DND-41 (cell line): ENCODE results near the gene C17orf50.

Source experiments
- ATAC-seq: fragments of 200-7000 bp; cut with Tn5 transposase; 3 replicates; pipeline ENCODE4 v1.9.1; 2021; ENCODE audit warnings: low read depth; ENCODE audit not compliant: insufficient read depth
- DNase-seq: peaks from one replicate; pipeline ENCODE4 v3.0.0-alpha.2; 2020
- H2AFZ ChIP-seq: 2 replicates; pipeline ENCODE4 v1.6.0; 2012; ENCODE audit warnings: low read depth, low read length
- H3K27ac ChIP-seq: 2 replicates; pipeline ENCODE4 v1.5.1; 2012; ENCODE audit warnings: low read length, inconsistent platforms
- H3K27me3 ChIP-seq: fragments of 200-600 bp; sonication (generic); 2 replicates; pipeline ENCODE4 v1.6.0; 2012; ENCODE audit warnings: low read length, mild to moderate bottlenecking, inconsistent platforms; ENCODE audit not compliant: insufficient read depth, poor library complexity
- H3K36me3 ChIP-seq: 2 replicates; pipeline ENCODE4 v1.5.1; 2012; ENCODE audit warnings: low read length, inconsistent platforms; ENCODE audit not compliant: insufficient read depth
- H3K4me1 ChIP-seq: 2 replicates; pipeline ENCODE4 v1.5.1; 2012; ENCODE audit warnings: mild to moderate bottlenecking, low read length; ENCODE audit not compliant: insufficient read depth
- H3K4me2 ChIP-seq: 2 replicates; pipeline ENCODE4 v1.6.0; 2012; ENCODE audit warnings: mild to moderate bottlenecking, moderate library complexity, low read length, inconsistent platforms; ENCODE audit not compliant: insufficient read depth
- H3K4me3 ChIP-seq, 2 experiments: fragments of 200-600 bp in 1 of 2; shearing (Covaris generic) in 1 of 2; 2 replicates each; pipeline ENCODE4 v1.5.1; 2012 to 2016; ENCODE audit warnings: inconsistent platforms in 2 of 2, low read length in 2 of 2, mild to moderate bottlenecking in 2 of 2, low read depth in 1 of 2, moderate library complexity in 1 of 2
- H3K79me2 ChIP-seq: 2 replicates; pipeline ENCODE4 v1.6.0; 2012; ENCODE audit warnings: low read length, inconsistent platforms; ENCODE audit not compliant: insufficient read depth
- H3K9ac ChIP-seq: 2 replicates; pipeline ENCODE4 v1.6.0; 2012; ENCODE audit warnings: low read depth, mild to moderate bottlenecking, inconsistent platforms, low read length, moderate library complexity
- H3K9me3 ChIP-seq: 2 replicates; pipeline ENCODE4 v1.5.1; 2012; ENCODE audit warnings: low read length, moderate library complexity, mild to moderate bottlenecking, inconsistent platforms; ENCODE audit not compliant: insufficient read depth, severe bottlenecking
- H4K20me1 ChIP-seq: 2 replicates; pipeline ENCODE4 v1.6.0; 2012; ENCODE audit warnings: low read length; ENCODE audit not compliant: insufficient read depth
- EZH2 ChIP-seq: IDR thresholded peaks from 3 replicates; pipeline ENCODE4 v1.6.1; 2012; ENCODE audit warnings: borderline replicate concordance, low read depth, mild to moderate bottlenecking, moderate library complexity, low read length, inconsistent platforms; ENCODE audit not compliant: severe bottlenecking
- TF ChIP-seq, protein P1 (sequence below): IDR thresholded peaks from 2 replicates; pipeline ENCODE4 v1.5.1; 2012; ENCODE audit warnings: borderline replicate concordance, low read length, moderate library complexity, mild to moderate bottlenecking; ENCODE audit not compliant: poor library complexity, severe bottlenecking; ENCODE audit errors: extremely low read depth

C17orf50 gene

DNA sequence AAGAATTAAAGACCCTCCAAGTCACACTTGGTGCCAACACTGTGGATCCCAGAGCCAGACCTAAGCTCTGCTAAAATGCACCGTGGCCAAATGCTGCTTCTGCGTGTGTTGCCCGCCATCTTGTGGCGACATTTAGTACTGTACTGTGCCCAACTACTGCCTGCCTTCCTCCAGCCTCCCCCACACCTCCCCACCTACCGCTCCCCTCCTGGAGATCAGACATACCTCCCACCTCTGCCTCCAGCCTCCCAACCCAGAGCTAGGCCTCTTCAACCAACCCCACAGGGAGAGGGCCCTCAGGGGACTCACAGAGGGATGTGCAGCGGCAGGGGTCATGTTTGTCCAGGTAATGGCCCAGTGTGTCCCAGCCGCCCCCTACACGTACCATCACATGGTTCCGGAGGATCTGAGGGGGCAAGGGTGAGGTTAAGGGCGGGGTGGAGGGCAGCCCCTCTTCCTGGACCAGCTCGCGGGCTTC lies 13.1 kb upstream of the C17orf50 start:
- H3K4me1 ChIP-seq = peaks cover 11% of the 10 kb centered on the region
- H3K9ac ChIP-seq = no peak overlapping the region
- H3K4me2 ChIP-seq = no peak overlapping the region
- no peak overlapping the region for H3K27ac ChIP-seq
- TF ChIP-seq EZH2 = no peak
- TF ChIP-seq, protein P1, sequence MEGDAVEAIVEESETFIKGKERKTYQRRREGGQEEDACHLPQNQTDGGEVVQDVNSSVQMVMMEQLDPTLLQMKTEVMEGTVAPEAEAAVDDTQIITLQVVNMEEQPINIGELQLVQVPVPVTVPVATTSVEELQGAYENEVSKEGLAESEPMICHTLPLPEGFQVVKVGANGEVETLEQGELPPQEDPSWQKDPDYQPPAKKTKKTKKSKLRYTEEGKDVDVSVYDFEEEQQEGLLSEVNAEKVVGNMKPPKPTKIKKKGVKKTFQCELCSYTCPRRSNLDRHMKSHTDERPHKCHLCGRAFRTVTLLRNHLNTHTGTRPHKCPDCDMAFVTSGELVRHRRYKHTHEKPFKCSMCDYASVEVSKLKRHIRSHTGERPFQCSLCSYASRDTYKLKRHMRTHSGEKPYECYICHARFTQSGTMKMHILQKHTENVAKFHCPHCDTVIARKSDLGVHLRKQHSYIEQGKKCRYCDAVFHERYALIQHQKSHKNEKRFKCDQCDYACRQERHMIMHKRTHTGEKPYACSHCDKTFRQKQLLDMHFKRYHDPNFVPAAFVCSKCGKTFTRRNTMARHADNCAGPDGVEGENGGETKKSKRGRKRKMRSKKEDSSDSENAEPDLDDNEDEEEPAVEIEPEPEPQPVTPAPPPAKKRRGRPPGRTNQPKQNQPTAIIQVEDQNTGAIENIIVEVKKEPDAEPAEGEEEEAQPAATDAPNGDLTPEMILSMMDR = peak; percentile 96
- no peaks in the 10 kb centered on the region for H3K36me3 ChIP-seq
- H3K9me3 ChIP-seq = no peaks in the 10 kb centered on the region
- peaks cover 26% of the 10 kb centered on the region for H3K27me3 ChIP-seq
- no peaks in the 10 kb centered on the region for H3K79me2 ChIP-seq
- H4K20me1 ChIP-seq = peaks cover 9% of the 10 kb centered on the region
- peak; percentile 93 for ATAC-seq
- no peak overlapping the region for H2AFZ ChIP-seq
- DNase-seq = peak; percentile 81
- no peak overlapping the region for H3K4me3 ChIP-seq

DNA sequence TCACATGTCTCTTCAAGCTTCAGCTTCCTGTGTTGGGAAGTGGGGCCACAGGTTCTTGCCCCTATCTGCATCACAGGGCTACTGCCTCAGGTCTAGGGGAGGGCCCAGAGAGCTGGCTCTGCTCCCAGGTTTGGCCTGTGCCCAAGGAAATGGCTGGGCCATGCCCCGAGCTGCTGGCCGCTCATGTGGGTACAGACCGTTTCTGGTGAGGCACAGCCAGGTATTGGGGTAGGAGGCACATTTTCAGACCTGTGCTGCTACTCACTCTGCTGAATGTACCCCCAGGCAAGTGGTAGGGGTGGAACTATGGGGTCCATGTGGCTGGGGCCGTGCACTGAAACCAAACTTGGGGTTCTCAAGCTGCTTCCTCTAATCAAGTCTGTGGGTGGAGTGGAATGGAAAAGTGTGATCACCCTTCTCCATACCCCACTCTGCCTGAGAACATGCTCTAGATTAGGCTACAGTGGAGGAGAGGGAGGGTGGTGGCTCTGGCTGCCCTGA lies 12.3 kb upstream of the C17orf50 start:
- Histone ChIP-seq H3K4me2 (no peak overlapping the region), H3K36me3 (no peaks in the 10 kb centered on the region), H2AFZ (no peak overlapping the region), H4K20me1 (peaks cover 9% of the 10 kb centered on the region), H3K79me2 (no peaks in the 10 kb centered on the region), H3K9ac (no peak overlapping the region), H3K4me1 (peaks cover 11% of the 10 kb centered on the region), H3K9me3 (no peaks in the 10 kb centered on the region), H3K4me3 (no peak overlapping the region), H3K27ac (no peak overlapping the region), H3K27me3 (peaks cover 26% of the 10 kb centered on the region)
- ATAC-seq (no peak), DNase-seq (no peak)
- TF ChIP-seq EZH2 = no peak

DNA sequence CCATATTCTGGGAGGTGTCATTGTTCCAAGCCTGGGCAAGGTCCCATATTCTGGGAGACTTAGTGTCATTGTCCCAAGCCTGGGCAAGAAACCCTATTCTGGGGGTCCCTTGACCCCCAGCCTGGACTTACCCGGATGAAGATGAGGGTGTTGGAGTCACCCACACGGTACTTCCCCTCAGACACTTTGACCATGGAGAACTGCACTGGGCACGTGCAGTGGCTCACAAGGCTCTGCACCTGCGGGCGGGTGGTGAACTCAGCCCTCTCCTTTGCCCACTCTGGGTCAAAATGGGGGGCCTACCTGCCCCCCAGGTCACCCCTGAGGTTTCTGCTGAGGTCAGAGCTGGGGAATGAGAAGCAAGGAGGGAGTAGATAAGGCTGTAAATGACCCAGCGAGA lies 11.7 kb upstream of the C17orf50 start:
- Histone ChIP-seq H3K4me2 (no peak overlapping the region), H3K9me3 (no peaks in the 10 kb centered on the region), H4K20me1 (peaks cover 9% of the 10 kb centered on the region), H3K27ac (no peak overlapping the region), H3K79me2 (no peaks in the 10 kb centered on the region), H3K9ac (no peak overlapping the region), H3K4me1 (peaks cover 11% of the 10 kb centered on the region), H3K4me3 (no peak overlapping the region), H3K36me3 (no peaks in the 10 kb centered on the region), H3K27me3 (peaks cover 26% of the 10 kb centered on the region), H2AFZ (no peak overlapping the region)
- DNase-seq (no peak), ATAC-seq (no peak)
- no peak for TF ChIP-seq EZH2
- TF ChIP-seq, protein P1 = no peak

DNA sequence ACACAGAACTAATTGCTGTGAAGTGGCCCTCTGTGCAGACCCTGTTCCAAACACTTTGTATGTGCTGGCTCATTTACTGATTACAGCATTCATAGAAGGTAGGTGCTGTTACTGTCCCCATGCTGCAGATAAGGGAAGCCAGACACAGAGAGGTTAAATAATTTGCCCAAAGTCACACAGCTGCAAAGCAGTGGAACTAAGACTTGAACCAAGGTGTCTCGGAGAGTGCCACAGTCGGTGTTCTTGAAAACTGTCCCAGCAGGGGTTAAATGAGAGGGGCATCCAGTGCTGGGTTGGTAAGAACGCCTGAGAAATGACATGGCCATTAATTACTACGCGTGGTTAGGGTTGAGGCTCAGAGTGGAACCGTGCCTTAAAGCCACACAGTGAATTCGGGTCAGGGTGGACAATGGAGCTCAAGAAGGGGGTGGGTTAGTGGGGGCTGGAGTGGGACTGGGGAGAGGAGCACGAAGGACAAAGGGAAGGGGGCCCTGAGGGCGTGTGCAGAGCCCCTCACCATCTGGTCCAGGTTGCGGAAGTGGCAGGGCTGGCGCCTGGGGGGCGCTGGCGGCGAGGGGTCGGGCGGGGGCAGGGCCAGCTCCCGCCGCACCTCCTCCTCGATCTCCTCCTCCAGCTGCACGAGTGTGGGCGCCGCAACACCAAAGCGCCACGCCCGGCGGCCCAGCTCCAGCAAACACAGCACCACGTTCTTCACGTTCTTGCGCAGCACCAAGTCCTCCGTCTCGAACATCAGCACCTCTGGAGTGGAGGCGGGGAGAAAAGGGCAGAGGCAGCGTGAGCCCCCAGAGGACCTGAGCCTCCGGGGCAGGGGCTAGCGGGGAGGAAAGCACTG lies 10.9 kb upstream of the C17orf50 start:
- peak; percentile 48 for ATAC-seq
- Histone ChIP-seq H3K4me1 (peaks cover 11% of the 10 kb centered on the region), H3K4me2 (peak overlapping the region; percentile 46), H3K9ac (no peak overlapping the region), H2AFZ (no peak overlapping the region; the same call in 1 of the 2 replicates), H3K27me3 (peaks cover 26% of the 10 kb centered on the region), H3K79me2 (no peaks in the 10 kb centered on the region), H4K20me1 (peaks cover 5% of the 10 kb centered on the region), H3K36me3 (no peaks in the 10 kb centered on the region), H3K4me3 (no peak overlapping the region), H3K27ac (no peak overlapping the region), H3K9me3 (no peaks in the 10 kb centered on the region)
- TF ChIP-seq EZH2 = peak; percentile 81
- TF ChIP-seq, protein P1 = peak; percentile 14
- peak; percentile 44 for DNase-seq
